ENCODE measurements around the gene TNK2.

DNA sequence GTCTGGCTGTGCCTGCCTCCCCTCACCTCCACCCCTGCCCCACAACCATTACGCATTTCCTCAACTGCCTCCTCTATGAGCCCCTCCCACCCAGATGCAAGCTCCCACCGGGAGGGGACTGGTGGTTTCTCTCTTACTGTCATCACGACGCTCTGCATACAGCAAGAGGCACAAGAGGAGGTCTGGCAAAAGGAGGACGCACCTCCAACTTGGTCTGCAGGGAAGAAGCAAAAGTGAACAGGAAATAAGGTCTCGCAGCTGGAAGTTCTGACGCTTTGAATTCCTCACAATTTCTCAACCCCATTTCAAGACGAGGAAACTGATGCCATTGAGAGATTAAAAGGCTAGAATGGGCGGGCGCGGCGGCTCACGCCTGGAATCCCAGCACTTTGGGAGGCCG lies 54.4 kb downstream of the TNK2 start:
- TF ChIP-seq SUZ12 (IDR thresholded peaks at IDR 0.05; ENCODE audit: extremely low read depth, insufficient read depth, insufficient read length) (no peak), ZNF274 (IDR thresholded peaks at IDR 0.05; ENCODE audit: low read depth, low read length) (no peak)
